Measurements from ENCODE around the gene MAGI2. TPM values are rescaled to one million over a fixed set of nuclear protein-coding genes. Genes with fewer than 3 reads are reported as not detected.

Gene MAGI2
- total RNA-seq, 1 experiment from 2014 or later, result 0.34 TPM

- POLR2A ChIA-PET (ENCODE audit: low non-redundant PET), result interaction anchor here (0.7 kb wide), 1 partner anchor 158 kb away, joined by 3 read pairs; no protein-coding TSS in a partner anchor
- Histone ChIP-seq H3K9me3 (ENCODE audit: low read depth, low read length, poor library complexity, severe bottlenecking) (no peaks in the 10 kb centered on the region), H3K27me3 (replicated peaks; ENCODE audit: insufficient read depth, low read depth, low read length, poor library complexity) (no peaks in the 10 kb centered on the region), H3K4me3 (ENCODE audit: low read depth, low read length, poor library complexity, severe bottlenecking) (no peak overlapping the region), H3K4me1 (ENCODE audit: insufficient read depth, low read length, poor library complexity, severe bottlenecking) (peaks cover 24% of the 10 kb centered on the region), H3K36me3 (ENCODE audit: insufficient read depth, low read length, poor library complexity, severe bottlenecking) (no peaks in the 10 kb centered on the region), H3K27ac (ENCODE audit: low read depth, low read length, poor library complexity, severe bottlenecking) (no peak overlapping the region)
- no peak for TF ChIP-seq EZH2 (IDR thresholded peaks at IDR 0.05; ENCODE audit: borderline replicate concordance, low read depth, low read length, poor library complexity, severe bottlenecking)
- TF ChIP-seq CTCF (conservative IDR thresholded peaks at IDR 0.05; ENCODE audit: low read depth, low read length), result no peak
- intact Hi-C loops (cut with micrococcal nuclease; ENCODE audit: unreplicated experiment), result no loop called here
- no peak for DNase-seq (ENCODE audit: low spot score)
- CTCF ChIA-PET, result no interaction called here
- BruUV-seq (replicated peaks), result no TSS peak
Observed at GRCh38 chr7:79093421-79093820, 360.0 kb downstream of the MAGI2 start.

- H3K27ac ChIP-seq (ENCODE audit: low read depth, low read length, poor library complexity, severe bottlenecking), result no peak overlapping the region
- CTCF ChIA-PET, result no interaction called here
- no peak overlapping the region for H3K4me3 ChIP-seq (ENCODE audit: low read depth, low read length, poor library complexity, severe bottlenecking)
- BruUV-seq (replicated peaks), result no TSS peak
- TF ChIP-seq CTCF (conservative IDR thresholded peaks at IDR 0.05; ENCODE audit: low read depth, low read length) (no peak), EZH2 (IDR thresholded peaks at IDR 0.05; ENCODE audit: borderline replicate concordance, low read depth, low read length, poor library complexity, severe bottlenecking) (no peak)
- no peaks in the 10 kb centered on the region for H3K36me3 ChIP-seq (ENCODE audit: insufficient read depth, low read length, poor library complexity, severe bottlenecking)
- H3K27me3 ChIP-seq (replicated peaks; ENCODE audit: insufficient read depth, low read depth, low read length, poor library complexity), result no peaks in the 10 kb centered on the region
- H3K9me3 ChIP-seq (ENCODE audit: low read depth, low read length, poor library complexity, severe bottlenecking), result no peaks in the 10 kb centered on the region
- intact Hi-C loops (cut with micrococcal nuclease; ENCODE audit: unreplicated experiment), result no loop called here
- peaks cover 24% of the 10 kb centered on the region for H3K4me1 ChIP-seq (ENCODE audit: insufficient read depth, low read length, poor library complexity, severe bottlenecking)
- DNase-seq (ENCODE audit: low spot score), result peak; percentile 6
- POLR2A ChIA-PET (ENCODE audit: low non-redundant PET), result interaction anchor here (0.6 kb wide), 1 partner anchor 10 kb away, joined by 3 read pairs; no protein-coding TSS in a partner anchor
Observed at GRCh38 chr7:79091661-79092060, 361.8 kb downstream of the MAGI2 start.

- H3K9me3 ChIP-seq (ENCODE audit: low read depth, low read length, poor library complexity, severe bottlenecking), result peaks cover 2% of the 10 kb centered on the region
- no peaks in the 10 kb centered on the region for H3K27me3 ChIP-seq (replicated peaks; ENCODE audit: insufficient read depth, low read depth, low read length, poor library complexity)
- H3K27ac ChIP-seq (ENCODE audit: low read depth, low read length, poor library complexity, severe bottlenecking), result peak overlapping the region; percentile 43
- POLR2A ChIA-PET (ENCODE audit: low non-redundant PET), result interaction anchor here (0.6 kb wide), 1 partner anchor 190 kb away, joined by 3 read pairs; no protein-coding TSS in a partner anchor
- H3K36me3 ChIP-seq (ENCODE audit: insufficient read depth, low read length, poor library complexity, severe bottlenecking), result no peaks in the 10 kb centered on the region
- no peak overlapping the region for H3K4me3 ChIP-seq (ENCODE audit: low read depth, low read length, poor library complexity, severe bottlenecking)
- H3K4me1 ChIP-seq (ENCODE audit: insufficient read depth, low read length, poor library complexity, severe bottlenecking), result peaks cover 24% of the 10 kb centered on the region
- intact Hi-C loops (cut with micrococcal nuclease; ENCODE audit: unreplicated experiment), result no loop called here
- CTCF ChIA-PET, result no interaction called here
- no TSS peak for BruUV-seq (replicated peaks)
- peak; percentile 60 for DNase-seq (ENCODE audit: low spot score)
- TF ChIP-seq EZH2 (IDR thresholded peaks at IDR 0.05; ENCODE audit: borderline replicate concordance, low read depth, low read length, poor library complexity, severe bottlenecking) (no peak), CTCF (conservative IDR thresholded peaks at IDR 0.05; ENCODE audit: low read depth, low read length) (no peak)
Observed at GRCh38 chr7:79091011-79091410, 362.5 kb downstream of the MAGI2 start.

All from A673 (cell line).